Measurements from ENCODE around the gene ACSL1.

The ACSL1 gene

GRCh38 chr4:184822356-184822755, 3.4 kb downstream of the ACSL1 start:
- H2AFZ ChIP-seq (ENCODE audit: low read length, unreplicated experiment): no peak overlapping the region
- H3K4me3 ChIP-seq (ENCODE audit: low read depth, low read length): no peak overlapping the region
- H3K4me1 ChIP-seq (ENCODE audit: control insufficient read depth, insufficient read depth, low read length, unreplicated experiment): peaks cover 20% of the 10 kb centered on the region
- H3K27me3 ChIP-seq (ENCODE audit: insufficient read depth, low read length): no peaks in the 10 kb centered on the region
- H3K27ac ChIP-seq (ENCODE audit: low read depth, low read length): no peak overlapping the region
- no peaks in the 10 kb centered on the region for H3K36me3 ChIP-seq (ENCODE audit: insufficient read depth, low read length)
- peaks cover 62% of the 10 kb centered on the region for H3K79me2 ChIP-seq (ENCODE audit: control insufficient read depth, insufficient read depth, low read length, unreplicated experiment)

- peaks cover 71% of the 10 kb centered on the region for H3K79me2 ChIP-seq (ENCODE audit: control insufficient read depth, insufficient read depth, low read length, unreplicated experiment)
Observed at GRCh38 chr4:184821242-184821641, 4.5 kb downstream of the ACSL1 start.

GRCh38 chr4:184819786-184820185, 6.0 kb downstream of the ACSL1 start:
- Histone ChIP-seq H3K4me3 (ENCODE audit: low read depth, low read length) (no peak overlapping the region), H3K4me1 (ENCODE audit: control insufficient read depth, insufficient read depth, low read length, unreplicated experiment) (peaks cover 30% of the 10 kb centered on the region), H3K79me2 (ENCODE audit: control insufficient read depth, insufficient read depth, low read length, unreplicated experiment) (peaks cover 80% of the 10 kb centered on the region), H3K36me3 (ENCODE audit: insufficient read depth, low read length) (no peaks in the 10 kb centered on the region), H3K27ac (ENCODE audit: low read depth, low read length) (no peak overlapping the region), H2AFZ (ENCODE audit: low read length, unreplicated experiment) (no peak overlapping the region), H3K27me3 (ENCODE audit: insufficient read depth, low read length) (no peaks in the 10 kb centered on the region)

More at GRCh38 chr4:184821242-184821641, 4.5 kb downstream of the ACSL1 start:
- Histone ChIP-seq H3K27me3 (ENCODE audit: insufficient read depth, low read length) (no peaks in the 10 kb centered on the region), H3K4me1 (ENCODE audit: control insufficient read depth, insufficient read depth, low read length, unreplicated experiment) (peaks cover 20% of the 10 kb centered on the region), H2AFZ (ENCODE audit: low read length, unreplicated experiment) (no peak overlapping the region), H3K36me3 (ENCODE audit: insufficient read depth, low read length) (no peaks in the 10 kb centered on the region), H3K4me3 (ENCODE audit: low read depth, low read length) (no peak overlapping the region), H3K27ac (ENCODE audit: low read depth, low read length) (no peak overlapping the region)

GRCh38 chr4:184818216-184818564, 7.6 kb downstream of the ACSL1 start:
- Histone ChIP-seq H3K27ac (ENCODE audit: low read depth, low read length) (no peak overlapping the region), H3K4me3 (ENCODE audit: low read depth, low read length) (no peak overlapping the region)

GRCh38 chr4:184817494-184818215, 8.1 kb downstream of the ACSL1 start:
- H3K79me2 ChIP-seq (ENCODE audit: control insufficient read depth, insufficient read depth, low read length, unreplicated experiment): peaks cover 66% of the 10 kb centered on the region
- no peak overlapping the region for H2AFZ ChIP-seq (ENCODE audit: low read length, unreplicated experiment)
- no peaks in the 10 kb centered on the region for H3K27me3 ChIP-seq (ENCODE audit: insufficient read depth, low read length)
- no peaks in the 10 kb centered on the region for H3K36me3 ChIP-seq (ENCODE audit: insufficient read depth, low read length)
- H3K4me1 ChIP-seq (ENCODE audit: control insufficient read depth, insufficient read depth, low read length, unreplicated experiment): peaks cover 42% of the 10 kb centered on the region
- H3K4me3 ChIP-seq (ENCODE audit: low read depth, low read length): no peak overlapping the region
- no peak overlapping the region for H3K27ac ChIP-seq (ENCODE audit: low read depth, low read length)

More at GRCh38 chr4:184818216-184818564, 7.6 kb downstream of the ACSL1 start:
- no peaks in the 10 kb centered on the region for H3K27me3 ChIP-seq (ENCODE audit: insufficient read depth, low read length)
- H3K36me3 ChIP-seq (ENCODE audit: insufficient read depth, low read length): no peaks in the 10 kb centered on the region
- no peak overlapping the region for H2AFZ ChIP-seq (ENCODE audit: low read length, unreplicated experiment)
- H3K4me1 ChIP-seq (ENCODE audit: control insufficient read depth, insufficient read depth, low read length, unreplicated experiment): peaks cover 37% of the 10 kb centered on the region
- H3K79me2 ChIP-seq (ENCODE audit: control insufficient read depth, insufficient read depth, low read length, unreplicated experiment): peaks cover 71% of the 10 kb centered on the region

GRCh38 chr4:184816962-184817361, 8.8 kb downstream of the ACSL1 start:
- H2AFZ ChIP-seq (ENCODE audit: low read length, unreplicated experiment): no peak overlapping the region
- peaks cover 62% of the 10 kb centered on the region for H3K79me2 ChIP-seq (ENCODE audit: control insufficient read depth, insufficient read depth, low read length, unreplicated experiment)
- H3K36me3 ChIP-seq (ENCODE audit: insufficient read depth, low read length): no peaks in the 10 kb centered on the region
- no peak overlapping the region for H3K27ac ChIP-seq (ENCODE audit: low read depth, low read length)
- no peak overlapping the region for H3K4me3 ChIP-seq (ENCODE audit: low read depth, low read length)
- peaks cover 48% of the 10 kb centered on the region for H3K4me1 ChIP-seq (ENCODE audit: control insufficient read depth, insufficient read depth, low read length, unreplicated experiment)
- no peaks in the 10 kb centered on the region for H3K27me3 ChIP-seq (ENCODE audit: insufficient read depth, low read length)

GRCh38 chr4:184815046-184815877, 10.5 kb downstream of the ACSL1 start:
- H2AFZ ChIP-seq (ENCODE audit: low read length, unreplicated experiment): peak overlapping the region; percentile 83
- H3K27ac ChIP-seq (ENCODE audit: low read depth, low read length): peak overlapping the region; percentile 73
- H3K27me3 ChIP-seq (ENCODE audit: insufficient read depth, low read length): no peaks in the 10 kb centered on the region
- H3K4me3 ChIP-seq (ENCODE audit: low read depth, low read length): peak overlapping the region; percentile 69
- peaks cover 50% of the 10 kb centered on the region for H3K4me1 ChIP-seq (ENCODE audit: control insufficient read depth, insufficient read depth, low read length, unreplicated experiment)
- H3K79me2 ChIP-seq (ENCODE audit: control insufficient read depth, insufficient read depth, low read length, unreplicated experiment): peaks cover 64% of the 10 kb centered on the region
- H3K36me3 ChIP-seq (ENCODE audit: insufficient read depth, low read length): no peaks in the 10 kb centered on the region

GRCh38 chr4:184814686-184815045, 11.1 kb downstream of the ACSL1 start:
- Histone ChIP-seq H3K27me3 (ENCODE audit: insufficient read depth, low read length) (no peaks in the 10 kb centered on the region), H2AFZ (ENCODE audit: low read length, unreplicated experiment) (peak overlapping the region; percentile 83), H3K36me3 (ENCODE audit: insufficient read depth, low read length) (no peaks in the 10 kb centered on the region), H3K4me3 (ENCODE audit: low read depth, low read length) (peak overlapping the region; percentile 69), H3K4me1 (ENCODE audit: control insufficient read depth, insufficient read depth, low read length, unreplicated experiment) (peaks cover 50% of the 10 kb centered on the region), H3K27ac (ENCODE audit: low read depth, low read length) (peak overlapping the region; percentile 73), H3K79me2 (ENCODE audit: control insufficient read depth, insufficient read depth, low read length, unreplicated experiment) (peaks cover 63% of the 10 kb centered on the region)

- Histone ChIP-seq H3K36me3 (ENCODE audit: insufficient read depth, low read length) (no peaks in the 10 kb centered on the region), H3K27me3 (ENCODE audit: insufficient read depth, low read length) (no peaks in the 10 kb centered on the region), H3K27ac (ENCODE audit: low read depth, low read length) (peak overlapping the region; percentile 92), H3K4me3 (ENCODE audit: low read depth, low read length) (peak overlapping the region; percentile 65), H3K4me1 (ENCODE audit: control insufficient read depth, insufficient read depth, low read length, unreplicated experiment) (peaks cover 56% of the 10 kb centered on the region), H3K79me2 (ENCODE audit: control insufficient read depth, insufficient read depth, low read length, unreplicated experiment) (peaks cover 56% of the 10 kb centered on the region), H2AFZ (ENCODE audit: low read length, unreplicated experiment) (peak overlapping the region; percentile 9)
Observed at GRCh38 chr4:184812651-184813181, 13.1 kb downstream of the ACSL1 start.

- no peaks in the 10 kb centered on the region for H3K27me3 ChIP-seq (ENCODE audit: insufficient read depth, low read length)
- no peaks in the 10 kb centered on the region for H3K36me3 ChIP-seq (ENCODE audit: insufficient read depth, low read length)
- peaks cover 57% of the 10 kb centered on the region for H3K4me1 ChIP-seq (ENCODE audit: control insufficient read depth, insufficient read depth, low read length, unreplicated experiment)
- H3K27ac ChIP-seq (ENCODE audit: low read depth, low read length): peak overlapping the region; percentile 92
- peaks cover 57% of the 10 kb centered on the region for H3K79me2 ChIP-seq (ENCODE audit: control insufficient read depth, insufficient read depth, low read length, unreplicated experiment)
- H2AFZ ChIP-seq (ENCODE audit: low read length, unreplicated experiment): no peak overlapping the region
- peak overlapping the region; percentile 65 for H3K4me3 ChIP-seq (ENCODE audit: low read depth, low read length)
Observed at GRCh38 chr4:184812199-184812542, 13.6 kb downstream of the ACSL1 start.

All from ACC112 (cell line).